Activated CD4-positive, alpha-beta T cell treated with anti-CD3 and anti-CD28 coated beads for 4 hours (primary cell): ENCODE results near the gene UMOD.

ENCODE experiments used
- DNase-seq, 2 donors: peaks; one replicate each; pipeline ENCODE4 v3.0.0-alpha.2; 2020

UMOD gene

DNA sequence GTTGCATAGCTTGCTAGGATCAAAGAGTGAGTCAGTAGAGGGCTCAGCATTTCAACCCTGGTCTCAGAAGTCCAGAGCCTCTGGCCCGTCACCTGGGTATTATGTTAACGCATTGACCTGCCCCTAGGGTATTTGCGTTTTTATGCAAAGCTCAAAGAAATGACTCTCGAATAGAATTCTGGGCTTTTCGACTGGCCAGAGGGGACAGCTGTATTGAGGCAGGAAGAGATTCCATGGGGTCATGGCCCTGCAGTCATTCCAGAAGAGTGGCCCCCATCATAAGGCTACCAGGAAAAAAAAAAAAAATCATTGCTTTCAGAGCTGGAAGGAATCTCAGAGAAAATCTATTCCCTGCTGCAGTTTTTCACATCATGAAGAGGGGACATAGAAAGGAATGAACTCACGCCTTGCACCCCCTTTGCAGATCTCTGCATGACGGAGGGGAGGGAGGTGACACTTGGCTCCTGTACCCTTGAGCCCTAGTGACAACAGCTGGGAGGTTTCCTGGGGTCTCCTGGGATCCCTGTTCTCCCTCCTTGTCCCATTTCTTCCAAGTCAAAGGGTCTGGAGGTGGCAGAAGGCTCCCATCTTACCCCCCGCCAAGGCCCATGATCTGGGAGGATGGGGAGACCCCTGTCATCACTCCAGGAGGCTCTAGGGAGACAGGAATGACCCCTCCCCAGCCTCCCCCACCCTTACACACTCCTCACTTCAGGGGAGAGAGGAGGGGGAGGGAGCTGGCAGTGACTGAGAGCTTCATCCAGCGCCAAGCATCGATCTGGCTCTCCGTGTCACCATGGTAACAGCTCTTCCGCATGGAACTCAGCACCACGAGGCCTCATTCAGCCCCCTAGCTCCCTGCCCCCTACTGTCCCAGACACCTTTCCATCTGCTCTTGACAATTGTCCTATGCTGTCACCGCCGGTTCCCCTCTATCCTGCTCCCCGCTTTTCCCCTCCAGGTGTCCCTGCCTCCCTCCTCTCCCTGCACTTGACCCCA, 61.0 kb downstream of the UMOD start:
- DNase-seq, result no peak

GRCh38 chr16:20289571-20289970, 62.9 kb downstream of the UMOD start:
- no peak for DNase-seq

DNA sequence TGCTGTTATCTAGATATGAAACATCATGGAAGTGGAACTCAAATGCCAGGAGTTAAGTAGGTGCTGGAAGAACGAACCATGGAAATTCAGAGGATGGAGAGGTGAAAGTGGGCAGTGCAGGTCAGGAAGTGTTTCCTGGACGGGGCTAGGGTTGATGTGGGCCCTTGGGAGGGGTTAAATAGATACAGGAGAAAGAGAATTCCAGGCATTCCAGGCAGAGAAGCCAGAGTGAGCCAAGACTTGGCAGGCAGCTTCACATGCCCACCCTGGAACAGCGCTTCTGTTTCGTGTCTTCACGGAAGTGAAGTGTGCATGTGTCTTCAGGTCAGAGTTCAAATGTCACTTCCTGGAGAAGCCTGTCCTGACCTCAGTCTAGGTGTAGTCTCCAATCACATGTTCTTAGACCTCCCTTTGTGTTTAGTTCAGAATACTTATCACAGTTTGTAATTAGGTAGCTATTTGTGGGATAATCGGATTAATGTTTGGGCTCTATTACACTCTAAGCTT, 66.5 kb downstream of the UMOD start:
- no peak for DNase-seq
